Measurements from ENCODE around the gene CALCR. TPM values are rescaled to one million over a fixed set of nuclear protein-coding genes. Genes with fewer than 3 reads are reported as not detected.
"Not testable (repeated sequence)": the region's sequence is repeated elsewhere in the genome, so short reads cannot be mapped to it uniquely, and the experiment has no call there.

CALCR gene
- total and polyA plus RNA-seq, 2 experiments from 2014 or later = not detected

GRCh38 chr7:93620057-93620456 lies 45.5 kb upstream of the CALCR start:
- Histone ChIP-seq H4K20me1 (ENCODE audit: insufficient read depth) (no peaks in the 10 kb centered on the region), H3K27ac (no peak overlapping the region), H2AFZ (no peak overlapping the region), H3K27me3 (replicated peaks; ENCODE audit: insufficient read depth) (0 out of 2 replicates have a peak, but pooled peaks cover 3% of the 10 kb centered on the region), H3F3A (ENCODE audit: insufficient read depth) (no peaks in the 10 kb centered on the region), H3K79me2 (ENCODE audit: insufficient read depth) (no peaks in the 10 kb centered on the region), H3K9me3 (ENCODE audit: low read depth) (no peaks in the 10 kb centered on the region), H3K9ac (no peak overlapping the region), H3K4me1 (ENCODE audit: insufficient read depth) (no peaks in the 10 kb centered on the region), H3K4me3 (no peak overlapping the region), H3K4me2 (ENCODE audit: unreplicated experiment) (no peak overlapping the region), H3K36me3 (ENCODE audit: low read depth) (no peaks in the 10 kb centered on the region), H3K9me2 (ENCODE audit: insufficient read depth) (no peaks in the 10 kb centered on the region)
- peak; percentile 18 for DNase-seq
- in situ Hi-C loops (cut with MboI) = no loop called here
- TF ChIP-seq EZH2 (IDR thresholded peaks at IDR 0.05; ENCODE audit: insufficient read depth, poor library complexity, severe bottlenecking) = no peak
- TF ChIP-seq EZH2phosphoT487 (IDR thresholded peaks at IDR 0.05; ENCODE audit: insufficient read depth, low read depth) = no peak

- H4K20me1 ChIP-seq (ENCODE audit: insufficient read depth) = no peaks in the 10 kb centered on the region
- WGBS, 2 experiments (ENCODE audit: low coverage in 1 of 2, low lambda C conversion rate in 2 of 2, missing lambda C conversion rate in 2 of 2) = 87 to 94% methylated on average over 1 of the region's 1 CpG
- no peak overlapping the region for H2AFZ ChIP-seq
- no peak for TF ChIP-seq EZH2phosphoT487 (IDR thresholded peaks at IDR 0.05; ENCODE audit: insufficient read depth, low read depth)
- TF ChIP-seq EZH2 (IDR thresholded peaks at IDR 0.05; ENCODE audit: insufficient read depth, poor library complexity, severe bottlenecking) = no peak
- no peak overlapping the region for H3K4me2 ChIP-seq (ENCODE audit: unreplicated experiment)
- no peaks in the 10 kb centered on the region for H3K4me1 ChIP-seq (ENCODE audit: insufficient read depth)
- in situ Hi-C loops (cut with MboI) = no loop called here
- H3K79me2 ChIP-seq (ENCODE audit: insufficient read depth) = no peaks in the 10 kb centered on the region
- no peak overlapping the region for H3K9ac ChIP-seq
- no peak overlapping the region for H3K4me3 ChIP-seq
- no peaks in the 10 kb centered on the region for H3K9me3 ChIP-seq (ENCODE audit: low read depth)
- no peaks in the 10 kb centered on the region for H3K9me2 ChIP-seq (ENCODE audit: insufficient read depth)
- H3K36me3 ChIP-seq (ENCODE audit: low read depth) = no peaks in the 10 kb centered on the region
- DNase-seq = peak; percentile 2
- H3F3A ChIP-seq (ENCODE audit: insufficient read depth) = no peaks in the 10 kb centered on the region
- H3K27me3 ChIP-seq (replicated peaks; ENCODE audit: insufficient read depth) = peaks cover 3% of the 10 kb centered on the region
- no peak overlapping the region for H3K27ac ChIP-seq
Observed at GRCh38 chr7:93601363-93601762, 26.8 kb upstream of the CALCR start.

GRCh38 chr7:93594250-93594649 lies 19.7 kb upstream of the CALCR start:
- no peak overlapping the region for H3K27ac ChIP-seq
- no peak overlapping the region for H3K4me3 ChIP-seq

GRCh38 chr7:93592588-93593266 lies 18.2 kb upstream of the CALCR start:
- Histone ChIP-seq H4K20me1 (ENCODE audit: insufficient read depth) (no peaks in the 10 kb centered on the region), H3K9ac (no peak overlapping the region), H3K4me2 (ENCODE audit: unreplicated experiment) (no peak overlapping the region), H3K9me3 (ENCODE audit: low read depth) (no peaks in the 10 kb centered on the region), H3K27me3 (replicated peaks; ENCODE audit: insufficient read depth) (peaks cover 12% of the 10 kb centered on the region; the same call in 1 of the 2 replicates), H3K79me2 (ENCODE audit: insufficient read depth) (no peaks in the 10 kb centered on the region), H3K27ac (no peak overlapping the region), H3K36me3 (ENCODE audit: low read depth) (no peaks in the 10 kb centered on the region), H3K9me2 (ENCODE audit: insufficient read depth) (no peaks in the 10 kb centered on the region), H3F3A (ENCODE audit: insufficient read depth) (no peaks in the 10 kb centered on the region), H3K4me1 (ENCODE audit: insufficient read depth) (no peaks in the 10 kb centered on the region), H2AFZ (no peak overlapping the region), H3K4me3 (no peak overlapping the region)
- TF ChIP-seq EZH2phosphoT487 (IDR thresholded peaks at IDR 0.05; ENCODE audit: insufficient read depth, low read depth) (no peak), EZH2 (IDR thresholded peaks at IDR 0.05; ENCODE audit: insufficient read depth, poor library complexity, severe bottlenecking) (no peak)
- no peak for DNase-seq
- WGBS, 2 experiments (ENCODE audit: low coverage in 1 of 2, low lambda C conversion rate in 2 of 2, missing lambda C conversion rate in 2 of 2) = 7% methylated on average over 1 of the region's 1 CpG
- in situ Hi-C loops (cut with MboI) = no loop called here

More at GRCh38 chr7:93594250-93594649, 19.7 kb upstream of the CALCR start:
- no peaks in the 10 kb centered on the region for H3K9me2 ChIP-seq (ENCODE audit: insufficient read depth)
- no peak for TF ChIP-seq EZH2 (IDR thresholded peaks at IDR 0.05; ENCODE audit: insufficient read depth, poor library complexity, severe bottlenecking)
- TF ChIP-seq EZH2phosphoT487 (IDR thresholded peaks at IDR 0.05; ENCODE audit: insufficient read depth, low read depth) = no peak
- no peak for DNase-seq
- no peak overlapping the region for H2AFZ ChIP-seq
- no peaks in the 10 kb centered on the region for H4K20me1 ChIP-seq (ENCODE audit: insufficient read depth)
- no peaks in the 10 kb centered on the region for H3F3A ChIP-seq (ENCODE audit: insufficient read depth)
- peaks cover 12% of the 10 kb centered on the region; the same call in 1 of the 2 replicates for H3K27me3 ChIP-seq (replicated peaks; ENCODE audit: insufficient read depth)
- no peaks in the 10 kb centered on the region for H3K4me1 ChIP-seq (ENCODE audit: insufficient read depth)
- WGBS, 2 experiments (ENCODE audit: low coverage in 1 of 2, low lambda C conversion rate in 2 of 2, missing lambda C conversion rate in 2 of 2) = 33 to 44% methylated on average over 1 of the region's 1 CpG
- in situ Hi-C loops (cut with MboI) = no loop called here
- H3K4me2 ChIP-seq (ENCODE audit: unreplicated experiment) = no peak overlapping the region
- no peaks in the 10 kb centered on the region for H3K9me3 ChIP-seq (ENCODE audit: low read depth)
- no peak overlapping the region for H3K9ac ChIP-seq
- H3K36me3 ChIP-seq (ENCODE audit: low read depth) = no peaks in the 10 kb centered on the region
- no peaks in the 10 kb centered on the region for H3K79me2 ChIP-seq (ENCODE audit: insufficient read depth)

DNA sequence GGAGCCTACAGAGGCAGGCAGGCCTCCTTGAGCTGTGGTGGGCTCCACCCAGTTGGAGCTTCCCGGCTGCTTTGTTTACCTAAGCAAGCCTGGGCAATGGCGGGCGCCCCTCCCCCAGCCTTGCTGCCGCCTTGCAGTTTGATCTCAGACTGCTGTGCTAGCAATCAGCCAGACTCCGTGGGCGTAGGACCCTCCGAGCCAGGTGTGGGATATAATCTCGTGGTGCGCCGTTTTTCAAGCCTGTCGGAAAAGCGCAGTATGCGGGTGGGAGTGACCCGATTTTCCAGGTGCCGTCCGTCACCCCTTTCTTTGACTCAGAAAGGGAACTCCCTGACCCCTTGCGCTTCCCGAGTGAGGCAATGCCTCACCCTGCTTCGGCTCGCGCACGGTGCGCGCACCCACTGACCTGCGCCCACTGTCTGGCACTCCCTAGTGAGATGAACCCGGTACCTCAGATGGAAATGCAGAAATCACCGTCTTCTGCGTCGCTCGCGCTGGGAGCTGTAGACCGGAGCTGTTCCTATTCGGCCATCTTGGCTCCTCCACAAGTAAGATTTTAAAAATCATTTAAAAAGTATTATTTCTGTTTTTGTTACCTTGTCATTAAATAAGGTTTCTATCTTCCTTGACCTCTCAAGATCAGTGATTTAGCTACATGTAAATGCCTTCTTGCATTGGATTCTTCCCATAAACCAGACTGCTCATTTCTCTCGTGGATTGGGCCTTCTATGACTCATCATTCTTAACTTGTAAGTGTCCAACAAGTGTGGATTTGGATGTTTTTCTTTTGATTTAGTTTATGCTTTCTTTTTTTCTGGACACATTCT lies 16.9 kb upstream of the CALCR start:
- H4K20me1 ChIP-seq (ENCODE audit: insufficient read depth); DNase-seq; H3K27ac ChIP-seq; H3K4me3 ChIP-seq; H3K9me2 ChIP-seq (ENCODE audit: insufficient read depth); H3K9me3 ChIP-seq (ENCODE audit: low read depth); H3K9ac ChIP-seq; H3K4me2 ChIP-seq (ENCODE audit: unreplicated experiment); H3K79me2 ChIP-seq (ENCODE audit: insufficient read depth); in situ Hi-C loops (cut with MboI); H3K36me3 ChIP-seq (ENCODE audit: low read depth); H3F3A ChIP-seq (ENCODE audit: insufficient read depth); H2AFZ ChIP-seq; H3K4me1 ChIP-seq (ENCODE audit: insufficient read depth): not testable (repeated sequence)
- WGBS, 2 experiments (ENCODE audit: low coverage in 1 of 2, low lambda C conversion rate in 2 of 2, missing lambda C conversion rate in 2 of 2) = 73 to 76% methylated on average over 27 to 33 of the region's 34 CpGs
- peaks cover 12% of the 10 kb centered on the region; the same call in 1 of the 2 replicates for H3K27me3 ChIP-seq (replicated peaks; ENCODE audit: insufficient read depth)

DNA sequence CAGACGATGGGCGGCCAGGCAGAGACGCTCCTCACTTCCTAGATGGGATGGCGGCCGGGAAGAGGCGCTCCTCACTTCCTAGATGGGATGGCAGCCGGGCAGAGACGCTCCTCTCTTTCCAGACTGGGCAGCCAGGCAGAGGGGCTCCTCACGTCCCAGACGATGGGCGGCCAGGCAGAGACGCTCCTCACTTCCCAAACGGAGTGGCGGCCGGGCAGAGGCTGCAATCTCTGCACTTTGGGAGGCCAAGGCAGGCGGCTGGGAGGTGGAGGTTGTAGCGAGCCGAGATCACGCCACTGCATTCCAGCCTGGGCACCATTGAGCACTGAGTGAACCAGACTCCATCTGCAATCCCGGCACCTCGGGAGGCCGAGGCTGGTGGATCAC lies 11.9 kb upstream of the CALCR start:
- H3K4me1 ChIP-seq (ENCODE audit: insufficient read depth); H3K4me2 ChIP-seq (ENCODE audit: unreplicated experiment); H2AFZ ChIP-seq; H3K4me3 ChIP-seq; H3K9ac ChIP-seq; in situ Hi-C loops (cut with MboI); H3K9me2 ChIP-seq (ENCODE audit: insufficient read depth); H4K20me1 ChIP-seq (ENCODE audit: insufficient read depth); H3K79me2 ChIP-seq (ENCODE audit: insufficient read depth); H3K9me3 ChIP-seq (ENCODE audit: low read depth); H3K27ac ChIP-seq; H3K27me3 ChIP-seq (replicated peaks; ENCODE audit: insufficient read depth); H3F3A ChIP-seq (ENCODE audit: insufficient read depth); DNase-seq; H3K36me3 ChIP-seq (ENCODE audit: low read depth): not testable (repeated sequence)
- WGBS, 2 experiments (ENCODE audit: low coverage in 1 of 2, low lambda C conversion rate in 2 of 2, missing lambda C conversion rate in 2 of 2) = 76 to 83% methylated on average over 15 to 17 of the region's 22 CpGs

Data from GM23248 (cell line).